Measurements from ENCODE around the gene GRM5.
"Not testable (repeated sequence)": the region's sequence is repeated elsewhere in the genome, so short reads cannot be mapped to it uniquely, and the experiment has no call there.

The GRM5 gene

DNA sequence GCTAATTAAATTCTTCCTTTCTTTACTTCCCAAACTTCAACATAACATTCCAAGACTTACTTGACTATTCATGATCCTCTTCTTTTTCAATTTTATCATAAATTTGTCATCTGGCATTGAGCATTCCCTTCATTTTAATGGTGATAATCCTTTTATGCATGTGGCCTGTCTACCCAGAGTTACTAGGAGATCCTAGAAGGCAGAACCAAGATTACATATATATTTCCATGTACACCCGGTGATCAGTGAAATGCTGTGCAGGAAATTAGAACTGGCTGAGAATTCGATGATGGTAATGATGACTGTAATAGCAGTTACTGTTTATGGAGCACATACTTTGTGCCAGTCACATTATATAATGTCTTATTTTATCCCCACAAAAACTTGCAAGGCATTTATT is 104.2 kb downstream of the GRM5 start:
- DNase-seq (ENCODE audit: low read depth); H3K27me3 ChIP-seq (replicated peaks; ENCODE audit: control insufficient read depth, insufficient read depth, low read length); H3K4me1 ChIP-seq (ENCODE audit: control insufficient read depth, insufficient read depth, low read length); H3K9me3 ChIP-seq (ENCODE audit: control insufficient read depth, low read length); H3K36me3 ChIP-seq (ENCODE audit: control insufficient read depth, insufficient read depth, low read length, severe bottlenecking); H3K4me3 ChIP-seq (ENCODE audit: low read length); H3K9ac ChIP-seq (ENCODE audit: low read length): not testable (repeated sequence)

DNA sequence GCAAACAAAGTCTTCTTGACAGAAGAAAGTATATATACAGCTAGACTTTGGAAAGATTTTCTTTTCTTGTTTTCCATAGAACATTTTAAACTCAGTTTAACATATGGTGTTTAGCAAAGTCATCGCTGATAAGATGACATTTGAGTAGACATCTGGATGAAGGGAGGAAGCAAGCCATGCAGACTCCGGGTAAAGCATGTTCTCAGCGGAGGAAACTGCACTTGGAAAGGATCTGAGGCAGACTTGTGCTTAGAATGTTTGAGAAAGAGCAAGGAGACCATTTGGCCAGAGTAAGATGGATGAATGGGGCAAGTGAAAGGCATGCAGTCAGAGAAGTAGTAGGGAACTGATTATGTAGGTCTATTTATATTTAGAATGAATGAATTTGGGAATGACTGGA is 105.9 kb downstream of the GRM5 start:
- H3K9me3 ChIP-seq (ENCODE audit: control insufficient read depth, low read length); DNase-seq (ENCODE audit: low read depth); H3K4me3 ChIP-seq (ENCODE audit: low read length); H3K4me1 ChIP-seq (ENCODE audit: control insufficient read depth, insufficient read depth, low read length); H3K9ac ChIP-seq (ENCODE audit: low read length); H3K36me3 ChIP-seq (ENCODE audit: control insufficient read depth, insufficient read depth, low read length, severe bottlenecking); H3K27me3 ChIP-seq (replicated peaks; ENCODE audit: control insufficient read depth, insufficient read depth, low read length): not testable (repeated sequence)

DNA sequence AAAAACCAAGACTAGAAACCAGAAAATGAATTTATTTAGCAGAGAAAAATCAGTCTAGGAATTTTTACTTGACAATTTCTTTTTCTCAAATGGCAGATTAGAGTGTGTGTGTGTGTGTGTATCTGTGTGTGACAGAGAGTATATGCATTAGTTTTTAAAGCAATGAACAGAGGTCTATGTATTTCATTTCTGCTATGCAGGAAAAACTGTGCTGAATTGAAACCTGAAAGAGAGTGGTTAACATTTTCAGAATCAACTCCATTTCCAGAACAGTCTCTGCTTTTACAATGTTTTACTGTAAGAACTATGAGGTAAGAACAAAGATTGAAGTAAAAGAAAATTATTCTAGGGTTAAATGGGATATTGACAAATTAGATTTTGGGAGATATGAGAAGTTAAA is 114.8 kb downstream of the GRM5 start:
- no peaks in the 10 kb centered on the region for H3K27me3 ChIP-seq (replicated peaks; ENCODE audit: control insufficient read depth, insufficient read depth, low read length)
- H3K4me1 ChIP-seq (ENCODE audit: control insufficient read depth, insufficient read depth, low read length) = no peaks in the 10 kb centered on the region
- H3K9ac ChIP-seq (ENCODE audit: low read length) = no peak overlapping the region
- no peak for DNase-seq (ENCODE audit: low read depth)
- H3K9me3 ChIP-seq (ENCODE audit: control insufficient read depth, low read length) = no peaks in the 10 kb centered on the region
- no peak overlapping the region for H3K4me3 ChIP-seq (ENCODE audit: low read length)
- no peaks in the 10 kb centered on the region for H3K36me3 ChIP-seq (ENCODE audit: control insufficient read depth, insufficient read depth, low read length, severe bottlenecking)

DNA sequence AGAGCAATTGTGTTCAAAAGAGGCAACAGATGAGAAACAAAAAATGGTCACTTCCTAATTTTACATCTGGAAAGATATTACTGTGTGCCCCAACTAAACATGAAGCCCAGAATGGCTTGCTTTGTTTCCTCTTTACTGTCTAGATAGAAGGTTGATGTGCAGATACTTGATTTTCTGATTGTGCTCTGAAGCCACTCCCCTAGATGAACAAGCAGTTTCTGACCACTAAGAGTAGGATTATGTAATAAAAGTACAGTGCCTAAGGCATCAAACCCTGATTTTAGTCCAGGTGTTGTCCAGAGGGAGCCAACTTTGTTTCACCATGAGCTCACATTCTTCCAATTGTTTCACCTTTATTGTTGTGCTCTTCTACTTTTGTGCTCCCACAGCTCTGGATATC is 116.9 kb downstream of the GRM5 start:
- H3K9ac ChIP-seq (ENCODE audit: low read length); H3K36me3 ChIP-seq (ENCODE audit: control insufficient read depth, insufficient read depth, low read length, severe bottlenecking); H3K27me3 ChIP-seq (replicated peaks; ENCODE audit: control insufficient read depth, insufficient read depth, low read length); H3K9me3 ChIP-seq (ENCODE audit: control insufficient read depth, low read length); H3K4me1 ChIP-seq (ENCODE audit: control insufficient read depth, insufficient read depth, low read length); H3K4me3 ChIP-seq (ENCODE audit: low read length); DNase-seq (ENCODE audit: low read depth): not testable (repeated sequence)

DNA sequence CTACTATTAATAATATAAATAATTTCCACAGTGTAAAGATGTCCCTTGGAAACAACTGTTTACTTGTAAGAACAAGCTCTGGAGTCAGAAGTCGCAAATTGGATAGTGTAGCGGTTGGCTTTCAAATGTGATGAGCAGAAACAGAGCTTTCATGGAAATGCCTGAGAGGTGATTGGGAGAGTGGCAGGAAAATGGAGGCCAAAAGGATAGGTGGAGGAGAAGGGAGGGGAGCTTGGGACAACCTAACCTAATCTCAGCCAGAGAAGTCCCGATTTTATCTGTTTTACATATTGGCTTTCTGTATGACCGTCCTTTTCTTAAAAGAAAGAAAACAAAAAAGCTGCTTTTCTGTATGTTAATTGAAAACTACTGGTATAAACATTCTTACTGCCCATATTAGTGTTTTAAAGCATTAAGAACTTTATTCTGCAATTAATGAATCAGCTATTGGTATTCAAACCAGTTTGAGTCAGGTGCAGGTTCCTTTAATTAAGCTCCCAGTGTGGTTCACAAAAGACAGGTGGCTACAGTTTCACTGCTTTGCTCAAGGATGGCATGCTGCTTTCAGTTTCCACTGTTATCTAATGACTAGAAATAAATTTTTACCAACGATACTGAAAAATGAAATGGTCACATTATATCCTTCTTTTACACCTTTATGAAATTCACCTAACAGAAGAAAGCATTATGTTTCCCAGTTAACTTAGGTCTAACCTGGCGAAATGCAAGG is 117.8 kb downstream of the GRM5 start:
- not testable (repeated sequence) for H3K9me3 ChIP-seq (ENCODE audit: control insufficient read depth, low read length); DNase-seq (ENCODE audit: low read depth); H3K4me1 ChIP-seq (ENCODE audit: control insufficient read depth, insufficient read depth, low read length); H3K27me3 ChIP-seq (replicated peaks; ENCODE audit: control insufficient read depth, insufficient read depth, low read length); H3K4me3 ChIP-seq (ENCODE audit: low read length); H3K9ac ChIP-seq (ENCODE audit: low read length); H3K36me3 ChIP-seq (ENCODE audit: control insufficient read depth, insufficient read depth, low read length, severe bottlenecking)

DNA sequence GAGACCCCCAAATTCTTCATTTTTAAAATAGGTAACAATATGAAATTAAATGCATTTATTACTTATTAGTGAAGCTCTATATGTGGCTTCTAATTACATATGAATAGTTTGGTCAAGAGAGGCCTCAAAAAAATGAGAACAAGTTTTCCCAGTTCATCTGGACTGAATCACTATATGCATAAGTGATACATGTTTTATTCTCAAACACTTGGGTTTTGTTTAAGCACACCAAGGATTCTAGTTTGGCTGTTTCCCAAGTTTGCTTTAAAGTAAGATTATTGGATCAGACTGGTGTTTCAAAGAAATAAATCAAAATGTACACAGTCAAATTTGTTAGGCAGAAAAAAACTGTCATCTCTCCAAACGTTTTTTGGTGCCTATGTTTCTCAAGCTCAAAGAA is 136.1 kb downstream of the GRM5 start:
- H3K4me3 ChIP-seq (ENCODE audit: low read length); H3K9me3 ChIP-seq (ENCODE audit: control insufficient read depth, low read length); H3K27me3 ChIP-seq (replicated peaks; ENCODE audit: control insufficient read depth, insufficient read depth, low read length); H3K4me1 ChIP-seq (ENCODE audit: control insufficient read depth, insufficient read depth, low read length); H3K9ac ChIP-seq (ENCODE audit: low read length); H3K36me3 ChIP-seq (ENCODE audit: control insufficient read depth, insufficient read depth, low read length, severe bottlenecking): not testable (repeated sequence)
- DNase-seq (ENCODE audit: low read depth) = peak; percentile 14

DNA sequence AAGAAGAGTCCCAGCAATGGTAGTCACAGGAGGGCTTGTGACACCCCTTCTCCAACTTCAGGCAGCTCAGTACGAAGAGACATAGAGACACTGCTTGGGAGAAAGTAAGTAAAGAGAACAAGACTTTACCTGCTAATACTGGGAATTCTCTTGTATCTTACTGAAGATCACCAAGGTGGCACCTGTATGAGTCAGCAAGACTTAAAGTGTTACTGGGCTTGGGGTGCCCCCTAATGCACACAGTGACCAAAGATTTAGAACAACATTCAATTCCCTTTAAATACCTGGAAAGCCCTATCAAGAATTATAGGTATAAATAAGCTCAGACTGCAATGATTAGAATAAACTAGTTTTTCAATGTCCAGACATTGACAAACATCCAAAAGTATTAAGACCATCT is 148.7 kb downstream of the GRM5 start:
- not testable (repeated sequence) for H3K27me3 ChIP-seq (replicated peaks; ENCODE audit: control insufficient read depth, insufficient read depth, low read length); H3K36me3 ChIP-seq (ENCODE audit: control insufficient read depth, insufficient read depth, low read length, severe bottlenecking); DNase-seq (ENCODE audit: low read depth); H3K4me3 ChIP-seq (ENCODE audit: low read length); H3K4me1 ChIP-seq (ENCODE audit: control insufficient read depth, insufficient read depth, low read length); H3K9ac ChIP-seq (ENCODE audit: low read length); H3K9me3 ChIP-seq (ENCODE audit: control insufficient read depth, low read length)

DNA sequence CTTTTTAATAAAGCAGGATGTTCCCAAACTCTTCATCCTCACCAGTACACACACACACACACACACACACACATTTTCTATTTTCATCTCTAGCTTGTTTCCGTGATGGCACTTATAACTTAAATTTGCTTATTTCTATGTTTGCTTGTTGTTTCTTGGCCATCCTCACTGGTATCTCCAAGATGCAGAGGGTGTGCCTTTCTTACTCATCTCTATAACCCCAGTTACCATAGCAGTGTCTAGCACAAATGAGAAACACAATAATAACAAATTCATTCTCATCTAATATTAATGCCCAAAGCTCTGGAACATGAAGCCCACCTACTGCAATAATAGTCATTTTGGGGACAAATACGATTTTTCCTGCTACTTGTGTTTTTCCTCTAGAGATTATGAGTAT is 156.3 kb downstream of the GRM5 start:
- no peaks in the 10 kb centered on the region for H3K36me3 ChIP-seq (ENCODE audit: control insufficient read depth, insufficient read depth, low read length, severe bottlenecking)
- no peaks in the 10 kb centered on the region for H3K27me3 ChIP-seq (replicated peaks; ENCODE audit: control insufficient read depth, insufficient read depth, low read length)
- H3K4me1 ChIP-seq (ENCODE audit: control insufficient read depth, insufficient read depth, low read length) = no peaks in the 10 kb centered on the region
- no peak overlapping the region for H3K9ac ChIP-seq (ENCODE audit: low read length)
- no peak for DNase-seq (ENCODE audit: low read depth)
- H3K4me3 ChIP-seq (ENCODE audit: low read length) = no peak overlapping the region
- H3K9me3 ChIP-seq (ENCODE audit: control insufficient read depth, low read length) = no peaks in the 10 kb centered on the region

DNA sequence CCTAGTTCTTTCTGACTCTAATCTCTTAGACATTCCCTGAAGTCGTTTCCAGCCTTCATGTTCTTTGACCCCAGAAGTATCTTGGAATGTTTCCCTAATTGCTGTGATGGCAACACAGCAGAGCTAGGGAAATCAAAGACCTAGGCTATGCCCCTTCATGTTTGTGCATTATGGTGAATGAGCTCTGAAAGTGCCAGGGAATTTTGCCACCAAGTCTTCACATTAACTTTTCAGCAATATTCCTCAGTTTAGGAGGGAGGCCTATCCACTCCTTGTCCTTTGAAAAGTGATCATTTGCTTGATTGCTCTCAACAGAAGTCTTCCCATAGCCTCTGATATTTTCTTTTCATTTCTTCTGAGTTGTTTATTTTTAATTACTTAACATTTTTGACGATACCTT is 164.3 kb downstream of the GRM5 start:
- not testable (repeated sequence) for H3K27me3 ChIP-seq (replicated peaks; ENCODE audit: control insufficient read depth, insufficient read depth, low read length); H3K4me3 ChIP-seq (ENCODE audit: low read length); H3K36me3 ChIP-seq (ENCODE audit: control insufficient read depth, insufficient read depth, low read length, severe bottlenecking); H3K9me3 ChIP-seq (ENCODE audit: control insufficient read depth, low read length); H3K9ac ChIP-seq (ENCODE audit: low read length); DNase-seq (ENCODE audit: low read depth); H3K4me1 ChIP-seq (ENCODE audit: control insufficient read depth, insufficient read depth, low read length)

DNA sequence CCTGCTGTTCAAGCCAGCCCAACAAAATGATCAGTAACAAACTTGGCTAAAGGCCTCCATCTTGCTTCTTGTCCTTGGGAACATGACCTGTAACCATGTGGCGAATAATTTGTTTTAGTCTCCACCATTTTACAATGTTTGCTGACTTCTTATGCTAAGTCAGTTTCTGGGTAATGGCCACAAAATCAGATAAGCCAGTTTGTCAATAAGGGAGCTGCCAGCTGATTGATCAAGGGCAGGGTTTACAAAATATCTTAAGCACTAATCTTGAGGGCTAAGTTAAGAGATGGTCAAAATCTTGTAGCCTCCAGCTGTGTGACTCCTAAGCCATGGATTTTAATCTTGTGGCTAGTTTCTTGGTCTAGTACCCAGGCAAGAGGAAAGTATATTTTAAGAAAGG is 176.9 kb downstream of the GRM5 start:
- not testable (repeated sequence) for H3K36me3 ChIP-seq (ENCODE audit: control insufficient read depth, insufficient read depth, low read length, severe bottlenecking); H3K4me3 ChIP-seq (ENCODE audit: low read length); DNase-seq (ENCODE audit: low read depth); H3K9ac ChIP-seq (ENCODE audit: low read length); H3K4me1 ChIP-seq (ENCODE audit: control insufficient read depth, insufficient read depth, low read length); H3K9me3 ChIP-seq (ENCODE audit: control insufficient read depth, low read length); H3K27me3 ChIP-seq (replicated peaks; ENCODE audit: control insufficient read depth, insufficient read depth, low read length)

DNA sequence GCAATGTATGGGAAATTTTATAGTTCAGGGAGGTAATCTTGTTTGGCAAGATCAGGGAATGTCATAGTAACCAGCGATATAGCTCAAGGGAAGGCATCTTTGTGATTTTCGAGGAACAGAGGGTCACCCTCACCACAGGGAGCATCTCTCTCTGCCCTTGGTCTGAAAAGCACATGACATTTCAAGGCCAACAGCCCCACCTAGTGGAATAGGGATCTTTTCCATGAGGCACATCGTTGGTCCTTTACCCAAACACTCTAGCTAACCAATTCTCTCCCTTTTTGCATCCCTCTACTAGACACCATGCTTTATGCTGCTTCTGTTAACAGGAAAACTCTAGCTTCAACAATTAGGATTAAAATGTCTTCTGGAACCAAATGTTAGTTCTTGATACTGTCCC is 179.0 kb downstream of the GRM5 start:
- no peaks in the 10 kb centered on the region for H3K4me1 ChIP-seq (ENCODE audit: control insufficient read depth, insufficient read depth, low read length)
- no peak overlapping the region for H3K4me3 ChIP-seq (ENCODE audit: low read length)
- peak; percentile 24 for DNase-seq (ENCODE audit: low read depth)
- no peak overlapping the region for H3K9ac ChIP-seq (ENCODE audit: low read length)
- no peaks in the 10 kb centered on the region for H3K9me3 ChIP-seq (ENCODE audit: control insufficient read depth, low read length)
- H3K36me3 ChIP-seq (ENCODE audit: control insufficient read depth, insufficient read depth, low read length, severe bottlenecking) = no peaks in the 10 kb centered on the region
- no peaks in the 10 kb centered on the region for H3K27me3 ChIP-seq (replicated peaks; ENCODE audit: control insufficient read depth, insufficient read depth, low read length)

DNA sequence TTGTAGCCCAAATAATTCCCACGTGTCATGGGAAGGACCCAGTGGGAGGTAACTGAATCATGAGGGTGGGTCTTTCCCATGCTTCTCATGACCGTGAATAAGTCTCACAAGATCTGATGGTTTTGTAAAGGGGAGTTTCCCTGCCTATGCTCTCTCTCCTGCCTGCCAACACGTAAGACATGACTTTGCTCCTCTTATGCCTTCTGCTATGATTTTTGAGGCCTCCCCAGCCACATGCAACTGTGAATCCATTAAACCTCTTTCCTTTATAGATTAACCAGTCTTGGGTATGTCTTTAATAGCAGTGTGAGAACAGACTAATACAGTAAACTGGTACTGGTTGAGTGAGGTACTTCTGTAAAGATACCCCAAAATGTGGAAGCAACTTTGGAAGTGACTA is 183.0 kb downstream of the GRM5 start:
- H3K4me1 ChIP-seq (ENCODE audit: control insufficient read depth, insufficient read depth, low read length); H3K36me3 ChIP-seq (ENCODE audit: control insufficient read depth, insufficient read depth, low read length, severe bottlenecking); H3K9ac ChIP-seq (ENCODE audit: low read length); H3K4me3 ChIP-seq (ENCODE audit: low read length); DNase-seq (ENCODE audit: low read depth); H3K27me3 ChIP-seq (replicated peaks; ENCODE audit: control insufficient read depth, insufficient read depth, low read length); H3K9me3 ChIP-seq (ENCODE audit: control insufficient read depth, low read length): not testable (repeated sequence)
